Measurements from ENCODE around the gene AFAP1L1.
"Not testable (repeated sequence)": the region's sequence is repeated elsewhere in the genome, so short reads cannot be mapped to it uniquely, and the experiment has no call there.

The AFAP1L1 gene

GRCh38 chr5:149262315-149262714 lies 9.3 kb upstream of the AFAP1L1 start:
- Histone ChIP-seq H3K4me3 (ENCODE audit: low read length) (no peak overlapping the region), H3K9me3 (ENCODE audit: control insufficient read depth, low read length) (no peaks in the 10 kb centered on the region), H3K27me3 (replicated peaks; ENCODE audit: control insufficient read depth, insufficient read depth, low read length) (peaks cover 4% of the 10 kb centered on the region), H3K4me1 (ENCODE audit: control insufficient read depth, insufficient read depth, low read length) (peaks cover 8% of the 10 kb centered on the region), H3K36me3 (ENCODE audit: control insufficient read depth, insufficient read depth, low read length, severe bottlenecking) (peaks cover 15% of the 10 kb centered on the region), H3K9ac (ENCODE audit: low read length) (no peak overlapping the region)
- no peak for DNase-seq (ENCODE audit: low read depth)

GRCh38 chr5:149264439-149265067 lies 7.1 kb upstream of the AFAP1L1 start:
- H3K27me3 ChIP-seq (replicated peaks; ENCODE audit: control insufficient read depth, insufficient read depth, low read length), result peaks cover 4% of the 10 kb centered on the region

GRCh38 chr5:149265068-149265465 lies 6.6 kb upstream of the AFAP1L1 start:
- Histone ChIP-seq H3K27me3 (replicated peaks; ENCODE audit: control insufficient read depth, insufficient read depth, low read length) (peaks cover 4% of the 10 kb centered on the region), H3K9ac (ENCODE audit: low read length) (no peak overlapping the region)

More at GRCh38 chr5:149264439-149265067, 7.1 kb upstream of the AFAP1L1 start:
- no peak overlapping the region for H3K4me3 ChIP-seq (ENCODE audit: low read length)
- H3K4me1 ChIP-seq (ENCODE audit: control insufficient read depth, insufficient read depth, low read length), result no peaks in the 10 kb centered on the region
- no peak for DNase-seq (ENCODE audit: low read depth)
- no peaks in the 10 kb centered on the region for H3K36me3 ChIP-seq (ENCODE audit: control insufficient read depth, insufficient read depth, low read length, severe bottlenecking)
- H3K9me3 ChIP-seq (ENCODE audit: control insufficient read depth, low read length), result peaks cover 16% of the 10 kb centered on the region
- no peak overlapping the region for H3K9ac ChIP-seq (ENCODE audit: low read length)

GRCh38 chr5:149265597-149265996 lies 6.1 kb upstream of the AFAP1L1 start:
- H3K4me3 ChIP-seq (ENCODE audit: low read length), result no peak overlapping the region
- peaks cover under 1% of the 10 kb centered on the region for H3K4me1 ChIP-seq (ENCODE audit: control insufficient read depth, insufficient read depth, low read length)
- H3K9ac ChIP-seq (ENCODE audit: low read length), result no peak overlapping the region
- peak; percentile 55 for DNase-seq (ENCODE audit: low read depth)
- peaks cover 16% of the 10 kb centered on the region for H3K9me3 ChIP-seq (ENCODE audit: control insufficient read depth, low read length)
- H3K36me3 ChIP-seq (ENCODE audit: control insufficient read depth, insufficient read depth, low read length, severe bottlenecking), result no peaks in the 10 kb centered on the region
- peaks cover 4% of the 10 kb centered on the region for H3K27me3 ChIP-seq (replicated peaks; ENCODE audit: control insufficient read depth, insufficient read depth, low read length)

More at GRCh38 chr5:149265068-149265465, 6.6 kb upstream of the AFAP1L1 start:
- no peak overlapping the region for H3K4me3 ChIP-seq (ENCODE audit: low read length)
- H3K4me1 ChIP-seq (ENCODE audit: control insufficient read depth, insufficient read depth, low read length), result no peaks in the 10 kb centered on the region
- H3K36me3 ChIP-seq (ENCODE audit: control insufficient read depth, insufficient read depth, low read length, severe bottlenecking), result no peaks in the 10 kb centered on the region
- no peak for DNase-seq (ENCODE audit: low read depth)
- peaks cover 16% of the 10 kb centered on the region for H3K9me3 ChIP-seq (ENCODE audit: control insufficient read depth, low read length)

- no peaks in the 10 kb centered on the region for H3K36me3 ChIP-seq (ENCODE audit: control insufficient read depth, insufficient read depth, low read length, severe bottlenecking)
- H3K27me3 ChIP-seq (replicated peaks; ENCODE audit: control insufficient read depth, insufficient read depth, low read length), result peaks cover 4% of the 10 kb centered on the region
- H3K9ac ChIP-seq (ENCODE audit: low read length), result no peak overlapping the region
- peaks cover 16% of the 10 kb centered on the region for H3K9me3 ChIP-seq (ENCODE audit: control insufficient read depth, low read length)
- peaks cover 9% of the 10 kb centered on the region for H3K4me1 ChIP-seq (ENCODE audit: control insufficient read depth, insufficient read depth, low read length)
- DNase-seq (ENCODE audit: low read depth), result no peak
- H3K4me3 ChIP-seq (ENCODE audit: low read length), result no peak overlapping the region
These were observed 4.3 kb upstream of the AFAP1L1 start for GRCh38 chr5:149267241-149267973.

- H3K27me3 ChIP-seq (replicated peaks; ENCODE audit: control insufficient read depth, insufficient read depth, low read length), result peaks cover 4% of the 10 kb centered on the region
- peak; percentile 82 for DNase-seq (ENCODE audit: low read depth)
- no peak overlapping the region for H3K9ac ChIP-seq (ENCODE audit: low read length)
- H3K36me3 ChIP-seq (ENCODE audit: control insufficient read depth, insufficient read depth, low read length, severe bottlenecking), result no peaks in the 10 kb centered on the region
- peaks cover 12% of the 10 kb centered on the region for H3K4me1 ChIP-seq (ENCODE audit: control insufficient read depth, insufficient read depth, low read length)
- H3K4me3 ChIP-seq (ENCODE audit: low read length), result no peak overlapping the region
- peaks cover 16% of the 10 kb centered on the region for H3K9me3 ChIP-seq (ENCODE audit: control insufficient read depth, low read length)
These were observed 2.6 kb upstream of the AFAP1L1 start for GRCh38 chr5:149268928-149269557.

GRCh38 chr5:149271195-149271715 lies 404 bp upstream of the AFAP1L1 start:
- Histone ChIP-seq H3K27me3 (replicated peaks; ENCODE audit: control insufficient read depth, insufficient read depth, low read length) (no peaks in the 10 kb centered on the region), H3K9me3 (ENCODE audit: control insufficient read depth, low read length) (peaks cover 16% of the 10 kb centered on the region), H3K4me1 (ENCODE audit: control insufficient read depth, insufficient read depth, low read length) (peaks cover 18% of the 10 kb centered on the region), H3K4me3 (ENCODE audit: low read length) (peak overlapping the region; percentile 93), H3K36me3 (ENCODE audit: control insufficient read depth, insufficient read depth, low read length, severe bottlenecking) (no peaks in the 10 kb centered on the region), H3K9ac (ENCODE audit: low read length) (peak overlapping the region; percentile 88)
- peak; percentile 48 for DNase-seq (ENCODE audit: low read depth)

- Histone ChIP-seq H3K9ac (ENCODE audit: low read length) (peak overlapping the region; percentile 88), H3K4me3 (ENCODE audit: low read length) (peak overlapping the region; percentile 93), H3K4me1 (ENCODE audit: control insufficient read depth, insufficient read depth, low read length) (peaks cover 31% of the 10 kb centered on the region), H3K9me3 (ENCODE audit: control insufficient read depth, low read length) (peaks cover 14% of the 10 kb centered on the region)
- not testable (repeated sequence) for DNase-seq (ENCODE audit: low read depth); H3K27me3 ChIP-seq (replicated peaks; ENCODE audit: control insufficient read depth, insufficient read depth, low read length); H3K36me3 ChIP-seq (ENCODE audit: control insufficient read depth, insufficient read depth, low read length, severe bottlenecking)
These were observed 1.1 kb downstream of the AFAP1L1 start for GRCh38 chr5:149272781-149273180.

GRCh38 chr5:149273237-149273636 lies 1.6 kb downstream of the AFAP1L1 start:
- no peaks in the 10 kb centered on the region for H3K36me3 ChIP-seq (ENCODE audit: control insufficient read depth, insufficient read depth, low read length, severe bottlenecking)
- peak overlapping the region; percentile 93 for H3K4me3 ChIP-seq (ENCODE audit: low read length)
- H3K9me3 ChIP-seq (ENCODE audit: control insufficient read depth, low read length), result peaks cover 10% of the 10 kb centered on the region
- no peak for DNase-seq (ENCODE audit: low read depth)
- no peaks in the 10 kb centered on the region for H3K27me3 ChIP-seq (replicated peaks; ENCODE audit: control insufficient read depth, insufficient read depth, low read length)
- H3K9ac ChIP-seq (ENCODE audit: low read length), result peak overlapping the region; percentile 11
- H3K4me1 ChIP-seq (ENCODE audit: control insufficient read depth, insufficient read depth, low read length), result peaks cover 36% of the 10 kb centered on the region

- no peaks in the 10 kb centered on the region for H3K27me3 ChIP-seq (replicated peaks; ENCODE audit: control insufficient read depth, insufficient read depth, low read length)
- DNase-seq (ENCODE audit: low read depth), result no peak
- peaks cover 3% of the 10 kb centered on the region for H3K9me3 ChIP-seq (ENCODE audit: control insufficient read depth, low read length)
- H3K9ac ChIP-seq (ENCODE audit: low read length), result no peak overlapping the region
- no peak overlapping the region for H3K4me3 ChIP-seq (ENCODE audit: low read length)
- no peaks in the 10 kb centered on the region for H3K36me3 ChIP-seq (ENCODE audit: control insufficient read depth, insufficient read depth, low read length, severe bottlenecking)
- peaks cover 43% of the 10 kb centered on the region for H3K4me1 ChIP-seq (ENCODE audit: control insufficient read depth, insufficient read depth, low read length)
These were observed 2.3 kb downstream of the AFAP1L1 start for GRCh38 chr5:149273950-149274349.

- Histone ChIP-seq H3K9ac (ENCODE audit: low read length) (no peak overlapping the region), H3K9me3 (ENCODE audit: control insufficient read depth, low read length) (no peaks in the 10 kb centered on the region), H3K4me1 (ENCODE audit: control insufficient read depth, insufficient read depth, low read length) (peaks cover 53% of the 10 kb centered on the region), H3K4me3 (ENCODE audit: low read length) (no peak overlapping the region), H3K27me3 (replicated peaks; ENCODE audit: control insufficient read depth, insufficient read depth, low read length) (no peaks in the 10 kb centered on the region), H3K36me3 (ENCODE audit: control insufficient read depth, insufficient read depth, low read length, severe bottlenecking) (no peaks in the 10 kb centered on the region)
- peak; percentile 36 for DNase-seq (ENCODE audit: low read depth)
These were observed 3.3 kb downstream of the AFAP1L1 start for GRCh38 chr5:149274939-149275338.
